Measurements from ENCODE around the gene SHISA4. TPM values are rescaled to one million over a fixed set of nuclear protein-coding genes. Genes with fewer than 3 reads are reported as not detected.

SHISA4 gene
- total RNA-seq, 1 experiment from 2014 or later, result 6.3 TPM

- H3K27me3 Mint-ChIP-seq (ENCODE audit: low read depth), result peaks cover 36% of the 10 kb centered on the region
- ChIA-PET CTCF (interaction anchor here (1.0 to 2.8 kb wide), 7 partner anchors 8 to 246 kb away, joined by 3 to 19 read pairs (median 4); partner anchors contain the start of genes ELF3 and LMOD1), POLR2A (no interaction called here)
- ATAC-seq, result peak; percentile 4
- no peak for DNase-seq (ENCODE audit: low spot score)
- no peak overlapping the region for H3K27ac Mint-ChIP-seq
- peaks cover 25% of the 10 kb centered on the region for H3K4me1 Mint-ChIP-seq
- peak overlapping the region; percentile 69 for H3K4me3 Mint-ChIP-seq
- TF ChIP-seq, protein P1, sequence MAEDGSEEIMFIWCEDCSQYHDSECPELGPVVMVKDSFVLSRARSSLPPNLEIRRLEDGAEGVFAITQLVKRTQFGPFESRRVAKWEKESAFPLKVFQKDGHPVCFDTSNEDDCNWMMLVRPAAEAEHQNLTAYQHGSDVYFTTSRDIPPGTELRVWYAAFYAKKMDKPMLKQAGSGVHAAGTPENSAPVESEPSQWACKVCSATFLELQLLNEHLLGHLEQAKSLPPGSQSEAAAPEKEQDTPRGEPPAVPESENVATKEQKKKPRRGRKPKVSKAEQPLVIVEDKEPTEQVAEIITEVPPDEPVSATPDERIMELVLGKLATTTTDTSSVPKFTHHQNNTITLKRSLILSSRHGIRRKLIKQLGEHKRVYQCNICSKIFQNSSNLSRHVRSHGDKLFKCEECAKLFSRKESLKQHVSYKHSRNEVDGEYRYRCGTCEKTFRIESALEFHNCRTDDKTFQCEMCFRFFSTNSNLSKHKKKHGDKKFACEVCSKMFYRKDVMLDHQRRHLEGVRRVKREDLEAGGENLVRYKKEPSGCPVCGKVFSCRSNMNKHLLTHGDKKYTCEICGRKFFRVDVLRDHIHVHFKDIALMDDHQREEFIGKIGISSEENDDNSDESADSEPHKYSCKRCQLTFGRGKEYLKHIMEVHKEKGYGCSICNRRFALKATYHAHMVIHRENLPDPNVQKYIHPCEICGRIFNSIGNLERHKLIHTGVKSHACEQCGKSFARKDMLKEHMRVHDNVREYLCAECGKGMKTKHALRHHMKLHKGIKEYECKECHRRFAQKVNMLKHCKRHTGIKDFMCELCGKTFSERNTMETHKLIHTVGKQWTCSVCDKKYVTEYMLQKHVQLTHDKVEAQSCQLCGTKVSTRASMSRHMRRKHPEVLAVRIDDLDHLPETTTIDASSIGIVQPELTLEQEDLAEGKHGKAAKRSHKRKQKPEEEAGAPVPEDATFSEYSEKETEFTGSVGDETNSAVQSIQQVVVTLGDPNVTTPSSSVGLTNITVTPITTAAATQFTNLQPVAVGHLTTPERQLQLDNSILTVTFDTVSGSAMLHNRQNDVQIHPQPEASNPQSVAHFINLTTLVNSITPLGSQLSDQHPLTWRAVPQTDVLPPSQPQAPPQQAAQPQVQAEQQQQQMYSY (CRISPR knock-in tag; IDR thresholded peaks at IDR 0.05), result peak; percentile 74
- no peak for TF ChIP-seq ELF4 (CRISPR knock-in tag; IDR thresholded peaks at IDR 0.05; ENCODE audit: low read depth)
- H3K36me3 Mint-ChIP-seq, result no peaks in the 10 kb centered on the region
- H3K9me3 Mint-ChIP-seq, result no peaks in the 10 kb centered on the region
Observed at GRCh38 chr1:201889090-201889968, 631 bp downstream of the SHISA4 start.

- DNase-seq (ENCODE audit: low spot score) (no peak), ATAC-seq (no peak)
- Mint-ChIP-seq H3K9me3 (no peaks in the 10 kb centered on the region), H3K4me3 (peak overlapping the region; percentile 69), H3K36me3 (no peaks in the 10 kb centered on the region), H3K27me3 (ENCODE audit: low read depth) (peaks cover 34% of the 10 kb centered on the region), H3K4me1 (peaks cover 34% of the 10 kb centered on the region), H3K27ac (no peak overlapping the region)
- CTCF ChIA-PET, result interaction anchor here (1.0 to 2.8 kb wide), 6 partner anchors 9 to 245 kb away, joined by 3 to 19 read pairs (median 4); partner anchors contain the start of genes ELF3 and LMOD1
- TF ChIP-seq ZMAT4 (CRISPR knock-in tag; IDR thresholded peaks at IDR 0.05) (no peak), NFE2L1 (CRISPR knock-in tag; IDR thresholded peaks at IDR 0.05) (no peak)
- POLR2A ChIA-PET, result no interaction called here
Observed at GRCh38 chr1:201890223-201890622, 1.5 kb downstream of the SHISA4 start.

- POLR2A ChIA-PET, result no interaction called here
- CTCF ChIA-PET, result interaction anchor here (1.3 to 2.8 kb wide), 2 partner anchors 13 to 109 kb away, joined by 5 to 19 read pairs; no protein-coding TSS in a partner anchor
- no peak for ATAC-seq
- no peak for TF ChIP-seq SOX15 (CRISPR knock-in tag; IDR thresholded peaks at IDR 0.05)
- TF ChIP-seq HMGXB4 (CRISPR knock-in tag; IDR thresholded peaks at IDR 0.05), result no peak
- no peak for TF ChIP-seq ZNF281 (CRISPR knock-in tag; IDR thresholded peaks at IDR 0.05)
- TF ChIP-seq STAT6 (CRISPR knock-in tag; conservative IDR thresholded peaks at IDR 0.05; ENCODE audit: low read depth), result no peak
- TF ChIP-seq FOXP4 (CRISPR knock-in tag; IDR thresholded peaks at IDR 0.05), result no peak
- TF ChIP-seq TEAD1 (CRISPR knock-in tag; IDR thresholded peaks at IDR 0.05), result no peak
- no peak for TF ChIP-seq RELA (CRISPR knock-in tag; IDR thresholded peaks at IDR 0.05; ENCODE audit: borderline replicate concordance)
Observed at GRCh38 chr1:201890806-201891450, 2.2 kb downstream of the SHISA4 start.

More at GRCh38 chr1:201890806-201891450, 2.2 kb downstream of the SHISA4 start:
- DNase-seq (ENCODE audit: low spot score), result no peak
- no peaks in the 10 kb centered on the region for H3K36me3 Mint-ChIP-seq
- H3K27ac Mint-ChIP-seq, result no peak overlapping the region
- no peak overlapping the region for H3K4me3 Mint-ChIP-seq
- peaks cover 34% of the 10 kb centered on the region for H3K27me3 Mint-ChIP-seq (ENCODE audit: low read depth)
- no peaks in the 10 kb centered on the region for H3K9me3 Mint-ChIP-seq
- H3K4me1 Mint-ChIP-seq, result peaks cover 41% of the 10 kb centered on the region
